Effector CD8-positive, alpha-beta T cell (primary cell): ENCODE data around the gene KIAA0825.
"Not testable (repeated sequence)": the region's sequence is repeated elsewhere in the genome, so short reads cannot be mapped to it uniquely, and the experiment has no call there.

ENCODE experiments used
- DNase-seq: peaks from one replicate; lab custom pipeline; 2025; lab: John Stamatoyannopoulos, UW

The KIAA0825 gene

GRCh38 chr5:94171070-94171469, 447.3 kb downstream of the KIAA0825 start:
- DNase-seq, result not testable (repeated sequence)

GRCh38 chr5:94170158-94170557, 448.2 kb downstream of the KIAA0825 start:
- not testable (repeated sequence) for DNase-seq

GRCh38 chr5:94168151-94168550, 450.3 kb downstream of the KIAA0825 start:
- DNase-seq, result no peak

GRCh38 chr5:94161801-94162200, 456.6 kb downstream of the KIAA0825 start:
- no peak for DNase-seq

- DNase-seq, result no peak
Observed at GRCh38 chr5:94159144-94159543, 459.3 kb downstream of the KIAA0825 start.

GRCh38 chr5:94157704-94158539, 460.5 kb downstream of the KIAA0825 start:
- no peak for DNase-seq

GRCh38 chr5:94154672-94155071, 463.7 kb downstream of the KIAA0825 start:
- no peak for DNase-seq

- DNase-seq, result no peak
Observed at GRCh38 chr5:94153736-94154450, 464.5 kb downstream of the KIAA0825 start.

GRCh38 chr5:94143621-94144020, 474.8 kb downstream of the KIAA0825 start:
- DNase-seq, result not testable (repeated sequence)

- DNase-seq, result no peak
Observed at GRCh38 chr5:94140300-94140699, 478.1 kb downstream of the KIAA0825 start.

GRCh38 chr5:94130077-94130476, 488.3 kb downstream of the KIAA0825 start:
- DNase-seq, result no peak

- DNase-seq, result no peak
Observed at GRCh38 chr5:94125107-94125506, 493.3 kb downstream of the KIAA0825 start.

- not testable (repeated sequence) for DNase-seq
Observed at GRCh38 chr5:94116317-94116716, 502.1 kb downstream of the KIAA0825 start.

GRCh38 chr5:94113087-94113486, 505.3 kb downstream of the KIAA0825 start:
- no peak for DNase-seq

- DNase-seq, result peak; percentile 87
Observed at GRCh38 chr5:94111209-94112004, 507.0 kb downstream of the KIAA0825 start.

- no peak for DNase-seq
Observed at GRCh38 chr5:94103514-94104245, 514.7 kb downstream of the KIAA0825 start.
